ENCODE data around the gene SSBP3. TPM values are rescaled to one million over a fixed set of nuclear protein-coding genes. Genes with fewer than 3 reads are reported as not detected.

SSBP3 gene
- total RNA-seq, 4 donors from 2014 or later, result 32.0 to 70.2 (median 60.3) TPM

DNA sequence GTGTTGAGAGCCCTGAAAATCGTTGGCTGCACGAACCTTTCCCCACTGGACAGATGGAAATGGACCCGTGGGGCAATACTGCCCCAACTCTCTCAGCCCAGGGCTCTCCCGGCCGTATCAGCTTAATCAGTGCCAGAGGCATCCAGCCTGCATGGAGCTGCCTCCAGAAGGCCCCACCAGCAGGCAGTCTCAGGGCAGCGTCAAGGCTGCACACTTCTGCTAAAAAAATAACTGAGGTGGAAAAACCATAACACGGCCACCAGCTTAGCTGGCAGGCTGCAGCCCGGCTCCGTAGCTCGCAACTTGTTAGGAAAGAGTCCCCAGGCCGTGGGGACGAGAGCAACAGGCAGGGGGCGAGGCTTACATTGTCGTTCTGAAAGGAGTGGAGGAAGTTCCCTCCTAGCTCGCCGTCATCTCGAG lies 178.3 kb downstream of the SSBP3 start:
- Histone ChIP-seq H3K9me3 (no peaks in the 10 kb centered on the region), H3K4me3 (no peak overlapping the region), H3K27ac (peak overlapping the region in 2 of 4 donors; percentile 34 to 55), H3K27me3 (no peaks in the 10 kb centered on the region), H3K36me3 (peaks cover 0 to 39% (median 0%) of the 10 kb centered on the region in 3 donors), H3K4me1 (peaks cover 0 to 30% (median 8%) of the 10 kb centered on the region in 4 donors)
- DNase-seq (ENCODE audit: low spot score in 2 of 2), result no peak
- 41 to 47% methylated on average over 15 to 17 of the region's 17 CpGs for WGBS, 2 donors
- TF ChIP-seq, protein P1, sequence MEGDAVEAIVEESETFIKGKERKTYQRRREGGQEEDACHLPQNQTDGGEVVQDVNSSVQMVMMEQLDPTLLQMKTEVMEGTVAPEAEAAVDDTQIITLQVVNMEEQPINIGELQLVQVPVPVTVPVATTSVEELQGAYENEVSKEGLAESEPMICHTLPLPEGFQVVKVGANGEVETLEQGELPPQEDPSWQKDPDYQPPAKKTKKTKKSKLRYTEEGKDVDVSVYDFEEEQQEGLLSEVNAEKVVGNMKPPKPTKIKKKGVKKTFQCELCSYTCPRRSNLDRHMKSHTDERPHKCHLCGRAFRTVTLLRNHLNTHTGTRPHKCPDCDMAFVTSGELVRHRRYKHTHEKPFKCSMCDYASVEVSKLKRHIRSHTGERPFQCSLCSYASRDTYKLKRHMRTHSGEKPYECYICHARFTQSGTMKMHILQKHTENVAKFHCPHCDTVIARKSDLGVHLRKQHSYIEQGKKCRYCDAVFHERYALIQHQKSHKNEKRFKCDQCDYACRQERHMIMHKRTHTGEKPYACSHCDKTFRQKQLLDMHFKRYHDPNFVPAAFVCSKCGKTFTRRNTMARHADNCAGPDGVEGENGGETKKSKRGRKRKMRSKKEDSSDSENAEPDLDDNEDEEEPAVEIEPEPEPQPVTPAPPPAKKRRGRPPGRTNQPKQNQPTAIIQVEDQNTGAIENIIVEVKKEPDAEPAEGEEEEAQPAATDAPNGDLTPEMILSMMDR (IDR thresholded peaks at IDR 0.05), result no peak
- no peak for TF ChIP-seq POLR2A (IDR thresholded peaks at IDR 0.05)
- no peak for TF ChIP-seq EP300 (IDR thresholded peaks at IDR 0.05)

DNA sequence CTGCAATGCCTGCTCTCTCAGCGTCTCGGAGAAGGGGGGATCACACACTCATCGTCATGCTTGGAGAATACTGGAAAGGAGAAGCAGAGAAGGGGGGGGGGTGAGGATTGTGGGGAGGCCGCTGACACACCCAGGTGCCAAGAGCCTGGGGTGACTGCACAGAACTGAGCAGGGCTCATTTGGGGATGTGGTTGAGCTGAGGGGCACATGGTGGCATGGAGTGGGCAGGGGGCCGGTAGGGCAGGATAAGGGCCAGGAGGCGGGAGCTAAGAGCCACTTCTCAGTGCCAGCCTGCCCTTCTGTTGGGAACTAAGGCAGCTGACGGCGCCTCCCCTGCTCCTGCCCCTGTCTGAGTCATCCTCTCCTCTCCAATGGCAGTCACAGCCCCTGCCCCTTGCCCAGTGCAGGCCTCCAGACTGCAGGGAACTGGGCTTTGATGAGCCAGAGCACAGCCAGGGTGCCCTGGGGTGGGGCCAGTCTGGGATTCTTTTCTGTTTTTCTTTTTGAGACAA lies 179.0 kb downstream of the SSBP3 start:
- no peak for DNase-seq (ENCODE audit: low spot score in 2 of 2)
- peaks cover 0 to 39% (median 0%) of the 10 kb centered on the region in 3 donors for H3K36me3 ChIP-seq
- peaks cover 0 to 30% (median 8%) of the 10 kb centered on the region in 4 donors for H3K4me1 ChIP-seq
- H3K4me3 ChIP-seq, result no peak overlapping the region
- peak overlapping the region in 3 of 4 donors; percentile 7 to 55 (median 34) for H3K27ac ChIP-seq
- H3K9me3 ChIP-seq, result no peaks in the 10 kb centered on the region
- 42 to 49% methylated on average over 8 of the region's 8 CpGs for WGBS, 2 donors
- H3K27me3 ChIP-seq, result no peaks in the 10 kb centered on the region
- no peak for TF ChIP-seq EP300 (IDR thresholded peaks at IDR 0.05)
- TF ChIP-seq POLR2A (IDR thresholded peaks at IDR 0.05), result no peak
- TF ChIP-seq, protein P1 (IDR thresholded peaks at IDR 0.05), result no peak

DNA sequence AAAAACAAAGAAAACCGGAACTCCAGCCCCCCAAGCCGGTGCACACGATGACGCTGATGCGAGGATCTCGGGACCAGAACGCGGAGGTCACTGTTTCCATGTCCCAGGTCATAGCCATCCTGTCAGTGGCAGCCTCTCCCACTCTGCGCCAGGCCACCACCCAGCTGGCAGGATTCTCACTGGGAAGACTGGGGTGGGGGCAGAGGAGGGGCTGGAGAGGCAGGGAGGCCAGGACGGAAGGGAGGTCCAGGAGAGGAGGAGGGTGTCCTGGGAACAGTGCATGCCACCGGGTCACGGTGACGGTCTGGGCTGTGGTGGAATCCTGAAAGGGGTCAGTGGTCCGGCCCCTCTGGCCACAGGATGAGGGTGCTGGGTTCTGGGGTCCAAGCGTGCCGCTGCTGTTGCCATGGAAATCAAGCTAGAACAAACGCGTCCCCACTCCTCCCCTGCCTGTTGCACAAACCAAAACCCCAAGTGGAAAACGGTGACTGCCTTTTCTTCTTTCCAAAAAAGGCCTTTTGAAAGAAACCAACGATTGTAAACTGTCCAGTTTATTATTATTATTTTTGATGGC lies 180.1 kb downstream of the SSBP3 start:
- no peak for DNase-seq (ENCODE audit: low spot score in 2 of 2)
- Histone ChIP-seq H3K9me3 (no peaks in the 10 kb centered on the region), H3K36me3 (peaks cover 0 to 38% (median 0%) of the 10 kb centered on the region in 3 donors), H3K27me3 (no peaks in the 10 kb centered on the region), H3K27ac (peak overlapping the region in 3 of 4 donors; percentile 6 to 55 (median 27)), H3K4me1 (peaks cover 0 to 30% (median 8%) of the 10 kb centered on the region in 4 donors), H3K4me3 (no peak overlapping the region)
- 77 to 82% methylated on average over 20 of the region's 20 CpGs for WGBS, 2 donors
- TF ChIP-seq EP300 (IDR thresholded peaks at IDR 0.05) (no peak), POLR2A (IDR thresholded peaks at IDR 0.05) (no peak)
- TF ChIP-seq, protein P1 (IDR thresholded peaks at IDR 0.05), result no peak

DNA sequence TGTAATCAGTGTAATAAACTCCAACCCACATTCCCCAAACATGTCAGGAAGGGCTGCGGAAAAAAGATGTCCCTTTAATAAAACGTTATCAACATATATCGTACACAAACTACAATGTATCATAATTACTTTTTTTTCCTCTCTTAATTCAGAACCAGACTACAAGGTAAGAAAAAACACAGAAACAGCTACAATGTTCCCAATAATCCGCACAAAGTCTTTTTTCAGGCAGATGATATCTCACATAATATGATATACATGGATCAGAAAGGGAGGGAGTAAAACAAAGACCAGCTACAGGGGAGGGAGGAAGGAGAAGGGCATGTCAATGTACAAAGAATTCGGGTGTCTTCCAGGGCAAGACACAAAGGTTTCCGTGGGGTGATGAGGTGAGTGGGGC lies 180.8 kb downstream of the SSBP3 start:
- H3K27me3 ChIP-seq, result no peaks in the 10 kb centered on the region
- H3K4me1 ChIP-seq, result peaks cover 0 to 37% (median 8%) of the 10 kb centered on the region in 4 donors
- TF ChIP-seq, protein P1 (IDR thresholded peaks at IDR 0.05), result no peak
- no peak for TF ChIP-seq POLR2A (IDR thresholded peaks at IDR 0.05)
- no peak for TF ChIP-seq EP300 (IDR thresholded peaks at IDR 0.05)
- no peaks in the 10 kb centered on the region for H3K9me3 ChIP-seq
- no peak overlapping the region for H3K4me3 ChIP-seq
- no peak for DNase-seq (ENCODE audit: low spot score in 2 of 2)
- H3K27ac ChIP-seq, result no peak overlapping the region
- peaks cover 0 to 34% (median 0%) of the 10 kb centered on the region in 3 donors for H3K36me3 ChIP-seq
- 79 to 81% methylated on average over 6 of the region's 6 CpGs for WGBS, 2 donors

DNA sequence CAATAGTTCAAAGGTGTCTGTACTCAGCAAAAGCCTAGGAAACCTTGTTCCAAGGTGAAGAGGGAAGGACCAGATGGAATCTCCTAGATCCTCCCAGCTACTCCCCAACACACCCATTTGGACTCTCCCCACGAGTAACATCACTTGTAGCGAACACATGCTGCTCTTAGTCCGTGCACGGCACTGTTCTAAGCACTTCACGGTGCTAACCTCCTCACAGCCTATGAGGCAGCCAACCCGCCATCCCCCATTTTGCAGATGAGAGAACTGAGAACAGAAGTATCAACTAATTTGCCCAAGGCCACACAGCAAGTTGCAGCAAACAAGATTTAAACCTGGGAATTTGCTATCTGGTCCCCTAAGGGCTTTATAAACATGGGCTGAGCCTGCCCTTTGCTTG lies 182.0 kb downstream of the SSBP3 start:
- H3K4me3 ChIP-seq, result no peak overlapping the region
- no peaks in the 10 kb centered on the region for H3K9me3 ChIP-seq
- no peak for DNase-seq (ENCODE audit: low spot score in 2 of 2)
- H3K4me1 ChIP-seq, result peaks cover 0 to 43% (median 15%) of the 10 kb centered on the region in 4 donors
- TF ChIP-seq, protein P1 (IDR thresholded peaks at IDR 0.05), result no peak
- TF ChIP-seq EP300 (IDR thresholded peaks at IDR 0.05) (no peak), POLR2A (IDR thresholded peaks at IDR 0.05) (no peak)
- no peak overlapping the region for H3K27ac ChIP-seq
- WGBS, 2 donors, result 71 to 83% methylated on average over 6 of the region's 6 CpGs
- H3K27me3 ChIP-seq, result no peaks in the 10 kb centered on the region
- H3K36me3 ChIP-seq, result peaks cover 0 to 34% (median 0%) of the 10 kb centered on the region in 3 donors

Data from tibial nerve (tissue), 4 donors.